ENCODE results near the gene ADSS2.

ADSS2 gene

GRCh38 chr1:244362476-244362875 lies 89.2 kb downstream of the ADSS2 start:
- DNase-seq: no peak

DNA sequence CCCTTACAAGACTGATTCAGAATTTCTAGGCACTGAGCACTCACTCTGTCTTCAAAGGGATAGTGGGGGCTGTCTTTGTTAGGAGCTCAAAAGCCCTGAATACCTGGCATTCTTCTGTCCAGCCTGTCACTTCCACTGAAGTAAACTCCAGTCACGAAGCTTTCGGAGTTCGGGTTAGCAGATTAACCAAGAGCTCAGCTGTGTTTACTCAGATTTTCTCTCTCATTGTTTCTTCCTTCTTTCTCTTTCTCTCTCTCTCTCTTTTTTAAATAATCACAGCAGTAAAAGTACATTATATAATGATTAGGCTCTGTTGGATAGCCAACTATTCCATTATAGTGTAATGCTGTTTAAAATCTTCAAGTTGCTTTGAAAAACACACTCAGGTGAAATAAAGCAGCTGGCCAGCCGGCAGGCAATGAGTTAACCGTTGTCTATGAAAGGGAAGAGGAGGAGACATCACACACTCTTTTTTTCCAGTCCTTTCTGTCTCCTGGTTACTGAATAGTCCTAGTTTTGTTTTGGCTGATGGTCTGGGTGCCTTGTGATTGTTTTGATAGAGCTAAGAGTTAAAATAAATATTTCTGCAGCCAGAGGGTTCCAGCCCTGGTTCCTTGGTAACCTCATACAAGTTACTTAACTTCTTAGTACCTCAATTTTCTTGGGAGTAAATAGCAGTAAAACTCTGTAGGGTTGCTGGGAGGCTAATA lies 89.8 kb downstream of the ADSS2 start:
- no peak for DNase-seq
